Fibroblast of mammary gland (primary cell): Measurements from ENCODE around the gene PAPSS1.
A peak's percentile ranks its signal among the peaks of the same experiment; 100 is the strongest.
"Not testable (repeated sequence)": the region's sequence is repeated elsewhere in the genome, so short reads cannot be mapped to it uniquely, and the experiment has no call there.

Source experiments
- DNase-seq: peaks from one replicate; pipeline ENCODE4 v3.0.0-alpha.2; 2010; ENCODE audit warnings: low read depth
- H3K4me3 ChIP-seq: 2 replicates; pipeline ENCODE4 v1.5.1; 2011; ENCODE audit warnings: low read depth, mild to moderate bottlenecking, low read length, moderate library complexity; ENCODE audit not compliant: control insufficient read depth
- TF ChIP-seq, protein P1 (sequence below): conservative IDR thresholded peaks from 2 replicates; pipeline ENCODE4 v1.5.1; 2011; ENCODE audit warnings: low read depth, low read length, inconsistent platforms; ENCODE audit not compliant: control insufficient read depth, insufficient read depth

Gene PAPSS1

DNA sequence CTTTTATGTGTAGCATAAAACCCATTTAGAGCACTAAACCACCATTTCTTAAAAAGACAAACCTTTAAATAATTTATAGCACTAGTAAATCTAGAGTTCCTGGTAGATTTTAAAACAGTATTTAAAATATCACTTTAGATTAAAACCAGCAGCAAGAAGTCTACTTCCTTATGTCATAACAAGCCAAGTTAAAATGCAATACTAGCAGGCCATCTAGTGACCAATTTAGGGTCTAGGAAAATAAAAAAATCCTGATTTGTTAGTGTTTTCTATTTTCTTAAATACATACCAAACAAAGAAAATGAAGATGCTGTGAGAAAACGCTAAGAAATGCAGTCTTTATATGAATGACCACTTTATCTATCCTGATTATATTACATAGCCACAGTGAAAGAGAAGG lies 53.9 kb downstream of the PAPSS1 start:
- TF ChIP-seq, protein P1, sequence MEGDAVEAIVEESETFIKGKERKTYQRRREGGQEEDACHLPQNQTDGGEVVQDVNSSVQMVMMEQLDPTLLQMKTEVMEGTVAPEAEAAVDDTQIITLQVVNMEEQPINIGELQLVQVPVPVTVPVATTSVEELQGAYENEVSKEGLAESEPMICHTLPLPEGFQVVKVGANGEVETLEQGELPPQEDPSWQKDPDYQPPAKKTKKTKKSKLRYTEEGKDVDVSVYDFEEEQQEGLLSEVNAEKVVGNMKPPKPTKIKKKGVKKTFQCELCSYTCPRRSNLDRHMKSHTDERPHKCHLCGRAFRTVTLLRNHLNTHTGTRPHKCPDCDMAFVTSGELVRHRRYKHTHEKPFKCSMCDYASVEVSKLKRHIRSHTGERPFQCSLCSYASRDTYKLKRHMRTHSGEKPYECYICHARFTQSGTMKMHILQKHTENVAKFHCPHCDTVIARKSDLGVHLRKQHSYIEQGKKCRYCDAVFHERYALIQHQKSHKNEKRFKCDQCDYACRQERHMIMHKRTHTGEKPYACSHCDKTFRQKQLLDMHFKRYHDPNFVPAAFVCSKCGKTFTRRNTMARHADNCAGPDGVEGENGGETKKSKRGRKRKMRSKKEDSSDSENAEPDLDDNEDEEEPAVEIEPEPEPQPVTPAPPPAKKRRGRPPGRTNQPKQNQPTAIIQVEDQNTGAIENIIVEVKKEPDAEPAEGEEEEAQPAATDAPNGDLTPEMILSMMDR, result peak; percentile 35
- peak; percentile 48 for DNase-seq
- no peak overlapping the region for H3K4me3 ChIP-seq

- TF ChIP-seq, protein P1, result no peak
- H3K4me3 ChIP-seq, result no peak overlapping the region
- no peak for DNase-seq
These were observed 55.0 kb downstream of the PAPSS1 start for GRCh38 chr4:107665001-107665400.

DNA sequence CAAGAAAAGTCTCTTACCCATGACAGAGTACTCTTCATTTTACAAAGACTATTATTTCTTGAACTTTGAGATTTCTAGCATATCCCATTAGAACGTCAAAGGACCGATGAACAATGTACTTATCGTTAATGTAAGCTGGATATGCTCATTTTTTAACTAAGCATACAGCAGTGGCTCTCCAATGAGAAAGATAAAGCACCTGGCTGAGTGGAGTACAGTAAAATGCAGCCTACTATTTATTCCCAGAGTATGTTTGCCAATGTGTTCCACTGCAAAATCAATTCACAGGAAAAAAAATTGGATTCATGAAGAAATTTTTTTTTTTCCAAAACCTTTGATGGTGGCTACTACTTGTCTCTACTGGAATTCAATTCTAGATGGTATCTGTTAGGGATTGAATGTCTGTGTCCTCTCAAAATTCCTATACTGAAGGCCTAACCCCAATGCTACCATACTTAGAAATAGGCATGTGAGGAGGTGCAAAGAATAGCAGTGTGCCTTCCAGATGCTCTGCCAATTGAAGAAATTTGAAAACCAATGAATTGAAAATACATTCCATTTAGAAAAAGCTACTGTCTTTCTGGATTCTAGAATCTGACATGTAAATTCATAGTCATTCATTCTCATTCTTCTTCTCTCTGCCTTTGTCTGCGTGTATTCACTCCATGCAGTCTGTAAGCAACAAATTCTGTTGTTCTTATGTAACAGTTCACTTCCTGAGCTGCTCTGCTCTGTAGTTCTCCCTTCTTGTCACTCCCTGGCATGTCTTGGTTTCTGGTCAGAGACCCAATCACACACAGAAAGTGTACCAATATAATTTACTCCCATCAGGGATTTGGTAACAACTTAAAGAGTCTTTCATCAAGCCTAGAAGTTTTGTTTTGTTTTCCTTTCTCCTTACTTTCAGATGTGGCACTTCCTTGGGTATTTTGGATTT lies 61.4 kb downstream of the PAPSS1 start:
- no peak overlapping the region for H3K4me3 ChIP-seq
- TF ChIP-seq, protein P1, result no peak
- DNase-seq, result no peak

DNA sequence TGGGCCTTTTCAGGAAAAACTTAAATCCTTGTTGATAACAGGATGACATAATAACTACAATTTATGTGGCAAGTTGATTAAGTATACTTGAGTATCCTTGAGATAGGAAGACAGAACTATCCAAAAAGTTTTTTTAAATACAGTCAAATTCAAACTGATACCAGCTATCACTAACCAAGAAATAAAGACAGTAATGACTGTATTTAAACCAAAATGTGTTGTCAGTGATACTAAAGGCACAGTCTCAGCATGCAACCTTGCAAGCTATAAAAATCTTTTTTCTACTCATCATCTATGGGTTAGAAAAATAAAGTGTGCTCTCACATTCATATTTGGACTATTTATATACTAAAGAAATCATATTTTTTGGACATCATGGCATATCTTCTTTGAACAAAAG lies 64.7 kb downstream of the PAPSS1 start:
- no peak for DNase-seq
- TF ChIP-seq, protein P1, result no peak
- no peak overlapping the region for H3K4me3 ChIP-seq

DNA sequence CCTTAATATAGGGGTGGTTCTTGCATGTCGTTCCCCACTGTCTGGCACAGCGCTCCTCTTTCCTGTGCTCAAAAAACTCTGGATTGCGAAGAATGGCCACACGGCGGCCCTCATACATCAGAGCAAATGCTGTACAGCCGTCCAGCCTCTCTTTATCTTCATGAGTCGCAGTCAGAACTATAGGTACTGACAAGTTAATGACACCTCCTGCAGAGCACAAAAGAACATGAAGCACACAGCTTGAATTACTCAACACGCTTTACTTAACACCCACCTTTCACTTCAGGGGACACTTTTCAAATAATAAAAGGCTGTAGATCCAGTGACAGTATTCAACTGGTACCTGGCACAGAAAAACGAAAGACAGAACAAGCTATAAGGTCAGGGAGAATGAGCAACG lies 65.3 kb downstream of the PAPSS1 start:
- TF ChIP-seq, protein P1, result no peak
- no peak overlapping the region for H3K4me3 ChIP-seq
- DNase-seq, result no peak

- H3K4me3 ChIP-seq, DNase-seq: not testable (repeated sequence)
These were observed 68.6 kb downstream of the PAPSS1 start for GRCh38 chr4:107651408-107651807.

DNA sequence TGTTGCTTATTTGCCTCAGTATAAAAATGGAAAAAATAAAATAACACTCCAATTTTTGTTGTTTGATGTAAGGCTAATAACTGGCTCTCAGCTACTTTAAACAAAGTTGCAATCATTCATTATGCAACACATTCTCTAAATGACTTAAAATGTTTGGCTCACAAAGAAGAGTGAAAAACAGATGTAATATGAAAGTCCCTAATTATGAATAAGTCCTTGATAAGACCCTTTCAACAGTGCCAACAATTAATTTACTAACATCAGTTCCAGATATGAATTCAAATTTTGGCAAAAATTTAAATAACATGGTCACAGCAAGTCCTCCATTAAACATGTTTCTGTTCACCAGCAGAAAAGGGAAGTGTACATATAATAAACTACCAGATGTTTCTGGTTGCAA lies 69.8 kb downstream of the PAPSS1 start:
- TF ChIP-seq, protein P1, result no peak
- no peak for DNase-seq
- H3K4me3 ChIP-seq, result no peak overlapping the region
